SKM-1 treated with dmso at 0.1 percent for 144 hours (cell line): Measurements from ENCODE around the gene KRTAP10-1.

Experiments used
- DNase-seq: peaks from one replicate; lab custom pipeline; 2025; ENCODE audit not compliant: unreplicated experiment; lab: John Stamatoyannopoulos, UW

Gene KRTAP10-1

DNA sequence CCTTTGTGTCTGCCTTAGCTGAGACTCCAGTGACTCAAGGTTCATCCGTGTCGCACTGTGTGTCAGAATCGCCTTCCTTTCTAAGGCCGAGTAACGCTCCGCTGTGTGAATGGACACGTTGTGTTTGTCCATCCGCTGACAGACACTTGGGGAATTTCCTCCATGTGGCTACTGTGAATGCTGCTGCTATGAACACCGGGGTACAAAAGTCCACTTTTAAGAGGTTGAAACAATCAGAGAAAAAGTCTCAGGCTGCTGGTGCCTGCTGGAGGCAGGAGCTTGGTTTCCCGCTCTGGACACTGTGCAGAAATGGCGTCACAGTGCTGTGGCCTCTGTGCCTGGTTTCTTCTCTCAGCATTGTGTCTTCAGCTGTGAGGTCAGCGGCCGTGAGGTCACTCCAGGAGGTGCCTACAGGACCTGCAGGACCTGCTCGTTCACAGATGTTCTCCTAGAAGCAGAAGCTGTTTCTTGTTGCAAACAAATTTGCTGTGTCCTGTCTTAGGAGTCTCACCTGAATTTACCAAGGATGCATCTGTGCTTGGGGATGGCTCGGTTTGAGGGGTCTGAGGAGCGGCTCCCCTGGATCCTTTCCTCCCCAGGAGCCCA, 34.2 kb downstream of the KRTAP10-1 start:
- DNase-seq: no peak

DNA sequence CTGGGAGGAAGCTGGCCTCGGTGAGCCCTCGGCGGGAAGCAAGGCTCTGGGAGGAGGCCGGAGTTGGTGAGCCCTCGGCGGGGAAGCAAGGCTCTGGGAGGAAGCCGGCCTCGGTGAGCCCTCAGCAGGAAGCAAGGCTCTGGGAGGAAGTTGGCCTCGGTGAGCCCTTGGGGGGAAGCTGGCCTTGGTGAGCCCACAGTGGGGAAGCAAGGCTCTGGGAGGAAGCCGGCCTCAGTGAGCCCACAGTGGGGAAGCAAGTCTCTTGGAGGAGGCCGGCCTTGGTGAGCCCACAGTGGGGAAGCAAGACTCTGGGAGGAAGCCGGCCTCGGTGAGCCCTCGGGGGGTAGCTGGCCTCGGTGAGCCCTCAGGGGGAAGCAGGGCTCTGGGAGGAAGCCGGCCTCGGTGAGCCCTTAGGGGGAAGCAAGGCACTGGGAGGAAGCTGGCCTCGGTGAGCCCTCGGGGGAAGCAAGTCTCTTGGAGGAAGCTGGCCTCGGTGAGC, 36.0 kb downstream of the KRTAP10-1 start:
- DNase-seq: peak; percentile 94

DNA sequence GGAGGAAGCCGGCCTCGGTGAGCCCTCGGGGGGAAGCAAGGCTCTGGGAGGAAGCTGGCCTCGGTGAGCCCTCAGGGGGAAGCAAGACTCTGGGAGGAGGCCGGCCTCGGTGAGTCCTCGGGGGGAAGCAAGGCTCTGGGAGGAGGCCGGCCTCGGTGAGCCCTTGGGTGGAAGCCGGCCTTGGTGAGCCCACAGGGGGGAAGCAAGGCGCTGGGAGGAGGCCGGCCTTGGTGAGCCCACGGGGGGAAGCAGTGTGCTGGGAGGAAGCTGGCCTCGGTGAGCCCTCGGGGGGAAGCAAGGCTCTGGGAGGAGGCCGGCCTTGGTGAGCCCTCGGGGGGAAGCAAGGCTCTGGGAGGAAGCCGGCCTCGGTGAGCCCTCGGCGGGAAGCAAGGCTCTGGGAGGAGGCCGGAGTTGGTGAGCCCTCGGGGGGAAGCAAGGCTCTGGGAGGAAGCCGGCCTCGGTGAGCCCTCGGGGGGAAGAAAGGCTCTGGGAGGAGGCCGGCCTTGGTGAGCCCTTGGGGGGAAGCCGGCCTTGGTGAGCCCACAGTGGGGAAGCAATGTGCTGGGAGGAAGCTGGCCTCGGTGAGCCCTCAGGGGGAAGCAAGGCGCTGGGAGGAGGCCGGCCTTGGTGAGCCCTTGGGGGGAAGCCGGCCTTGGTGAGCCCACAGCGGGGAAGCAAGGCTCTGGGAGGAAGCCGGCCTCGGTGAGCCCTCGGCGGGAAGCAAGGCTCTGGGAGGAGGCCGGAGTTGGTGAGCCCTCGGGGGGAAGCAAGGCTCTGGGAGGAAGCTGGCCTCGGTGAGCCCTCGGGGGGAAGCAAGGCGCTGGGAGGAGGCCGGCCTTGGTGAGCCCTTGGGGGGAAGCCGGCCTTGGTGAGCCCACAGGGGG, 36.7 kb downstream of the KRTAP10-1 start:
- peak; percentile 12 for DNase-seq

DNA sequence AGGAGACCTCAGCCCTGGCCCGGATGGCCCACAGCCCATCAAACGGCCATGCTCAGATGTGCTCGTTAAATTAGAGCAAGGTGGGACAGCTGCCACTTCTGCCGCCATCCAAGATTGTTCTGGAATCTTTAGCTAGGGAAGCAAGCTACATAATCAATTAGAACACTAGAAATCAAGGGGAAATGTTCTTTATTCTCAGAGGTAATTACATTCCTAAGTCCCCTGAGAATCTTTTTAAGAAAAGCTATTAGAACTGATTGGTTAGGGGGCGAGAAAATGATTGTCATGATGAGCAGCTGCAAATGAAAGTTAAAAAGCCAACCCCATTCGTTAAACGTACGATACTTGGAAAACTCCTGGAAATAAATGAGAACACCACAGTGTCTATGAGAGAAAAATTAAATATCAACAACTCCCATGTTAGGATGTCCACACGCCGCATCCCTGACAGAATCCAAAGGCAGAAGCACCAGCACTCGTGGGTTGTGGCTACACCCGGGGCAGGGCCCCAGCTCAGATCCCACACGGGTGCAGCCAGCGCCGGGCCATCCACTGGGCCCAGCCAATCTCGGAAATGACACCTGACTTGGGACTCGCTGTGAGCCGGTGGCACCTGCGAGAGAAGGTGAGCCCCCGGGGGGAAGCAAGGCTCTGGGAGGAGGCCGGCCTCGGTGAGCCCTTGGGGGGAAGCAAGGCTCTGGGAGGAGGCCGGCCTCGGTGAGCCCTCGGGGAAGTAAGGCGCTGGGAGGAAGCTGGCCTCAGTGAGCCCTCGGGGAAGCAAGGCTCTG, 37.6 kb downstream of the KRTAP10-1 start:
- DNase-seq: no peak

DNA sequence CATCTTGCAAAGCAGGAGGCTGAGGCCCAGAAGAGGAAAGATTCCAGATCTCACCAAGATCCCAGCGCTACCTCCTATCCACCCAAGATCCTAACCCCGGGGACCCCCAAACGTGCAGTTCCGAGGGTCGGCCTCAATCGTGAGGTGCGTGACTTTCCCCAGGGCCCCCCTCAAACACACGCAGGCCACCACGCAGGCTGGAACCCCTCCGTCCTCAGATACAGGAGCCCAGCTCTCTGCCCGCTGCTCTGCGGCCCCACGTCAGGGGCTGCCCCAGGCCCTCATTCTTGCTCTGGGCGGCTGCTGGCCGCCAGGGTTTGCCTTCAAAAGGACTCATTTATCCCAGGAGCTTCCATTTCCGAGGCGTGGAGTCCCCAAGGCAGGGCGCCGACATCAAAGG, 39.9 kb downstream of the KRTAP10-1 start:
- no peak for DNase-seq

DNA sequence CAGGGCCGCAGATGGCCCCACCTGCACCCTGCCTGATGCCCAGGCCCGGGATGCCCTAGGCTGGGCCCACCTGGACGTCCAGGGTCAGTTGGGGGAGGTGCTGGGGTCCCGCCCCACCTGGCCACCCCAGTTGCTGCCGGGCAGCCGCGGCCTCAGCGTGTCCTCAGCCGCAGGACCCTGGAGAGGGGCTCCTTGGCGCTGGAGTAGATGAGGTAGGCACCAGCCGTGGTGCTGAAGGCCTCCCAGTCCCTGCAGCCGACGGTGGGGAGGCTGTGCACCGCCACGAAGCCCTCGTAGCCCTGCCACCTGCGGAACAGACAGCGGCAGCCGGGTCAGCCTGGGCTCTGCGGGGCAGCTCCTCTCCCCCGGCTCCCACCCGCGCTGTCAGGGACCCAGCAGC, 40.4 kb downstream of the KRTAP10-1 start:
- DNase-seq: no peak

DNA sequence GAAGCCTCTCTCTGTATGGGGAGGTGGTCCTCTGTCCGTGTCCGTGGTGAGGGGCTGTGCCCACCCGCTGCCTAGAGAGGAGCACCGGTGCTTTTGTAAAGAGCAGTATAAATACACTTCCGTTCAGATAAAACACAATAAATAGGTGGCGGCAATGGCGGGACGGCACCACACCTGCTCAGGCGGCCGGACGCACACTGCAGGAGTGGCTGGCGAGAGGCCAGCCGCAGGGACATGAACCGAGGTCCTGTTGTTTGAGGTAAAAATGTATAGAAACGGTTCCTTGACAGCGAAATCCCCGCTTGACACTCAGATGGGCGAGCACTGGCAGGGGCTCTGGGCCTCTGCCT, 40.8 kb downstream of the KRTAP10-1 start:
- no peak for DNase-seq

DNA sequence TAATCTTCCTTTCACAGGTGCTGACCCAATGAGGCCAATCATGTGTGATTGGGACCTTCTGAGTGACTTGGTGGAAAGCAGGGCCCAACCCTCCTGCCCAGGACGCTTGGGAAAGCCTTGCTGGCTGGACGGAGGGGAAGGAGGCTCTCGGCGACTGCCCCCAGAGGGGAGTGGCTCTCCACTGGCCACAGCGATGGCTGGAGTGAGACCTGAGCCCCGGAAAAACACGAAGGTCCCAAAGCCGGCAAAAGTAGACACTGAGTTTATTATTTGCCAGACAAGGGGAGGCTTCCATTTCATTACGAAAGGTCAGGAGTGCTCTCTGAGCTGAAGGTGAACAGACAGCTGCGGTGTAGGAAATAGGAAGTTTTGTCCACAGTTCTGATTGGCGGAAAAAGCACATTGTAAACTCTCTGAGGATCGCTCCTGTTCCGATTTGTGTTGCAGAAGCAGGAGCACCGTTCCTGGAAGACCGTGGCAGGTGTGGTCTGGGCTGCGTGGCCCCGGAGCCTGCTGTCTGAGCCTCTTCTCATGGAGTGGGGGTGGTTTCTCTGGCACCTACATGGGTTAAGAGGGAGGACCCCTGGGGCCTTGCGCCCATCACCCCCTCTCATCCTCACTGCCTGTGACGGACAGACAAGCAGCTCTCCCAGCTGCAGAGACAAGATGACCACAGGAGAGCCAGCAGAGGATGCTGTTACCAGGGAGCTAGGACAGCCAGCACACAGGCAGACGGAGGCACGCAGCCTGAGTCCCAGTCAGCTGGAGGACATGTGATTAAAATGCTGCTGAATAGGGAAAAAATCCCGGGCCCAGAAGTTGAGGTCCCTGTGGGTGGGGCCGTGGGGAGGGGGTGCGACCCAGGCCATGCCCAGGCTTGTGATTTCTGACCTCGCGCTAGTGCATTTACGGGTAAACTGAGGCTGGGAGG, 41.5 kb downstream of the KRTAP10-1 start:
- DNase-seq: no peak

DNA sequence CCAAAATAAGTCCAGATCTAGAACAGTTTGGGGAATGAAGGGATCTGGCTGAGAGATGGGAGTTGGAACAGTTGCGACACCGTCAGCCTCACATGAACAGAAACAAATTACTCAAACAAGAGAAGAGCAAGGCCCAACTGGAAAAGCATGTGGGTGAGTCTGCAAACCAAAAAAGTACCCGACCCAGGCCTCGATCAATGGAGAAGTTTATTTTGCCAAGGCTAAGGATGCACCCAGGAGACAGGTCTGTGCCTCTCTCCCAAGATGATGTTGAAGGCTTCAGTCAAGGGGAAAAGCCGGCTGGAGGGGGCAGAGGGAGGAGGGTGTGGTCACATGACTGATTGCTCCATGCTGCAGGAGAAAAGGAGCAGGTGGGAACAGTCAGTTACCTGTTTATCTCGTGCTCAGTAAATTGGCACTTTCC, 42.3 kb downstream of the KRTAP10-1 start:
- DNase-seq: no peak

DNA sequence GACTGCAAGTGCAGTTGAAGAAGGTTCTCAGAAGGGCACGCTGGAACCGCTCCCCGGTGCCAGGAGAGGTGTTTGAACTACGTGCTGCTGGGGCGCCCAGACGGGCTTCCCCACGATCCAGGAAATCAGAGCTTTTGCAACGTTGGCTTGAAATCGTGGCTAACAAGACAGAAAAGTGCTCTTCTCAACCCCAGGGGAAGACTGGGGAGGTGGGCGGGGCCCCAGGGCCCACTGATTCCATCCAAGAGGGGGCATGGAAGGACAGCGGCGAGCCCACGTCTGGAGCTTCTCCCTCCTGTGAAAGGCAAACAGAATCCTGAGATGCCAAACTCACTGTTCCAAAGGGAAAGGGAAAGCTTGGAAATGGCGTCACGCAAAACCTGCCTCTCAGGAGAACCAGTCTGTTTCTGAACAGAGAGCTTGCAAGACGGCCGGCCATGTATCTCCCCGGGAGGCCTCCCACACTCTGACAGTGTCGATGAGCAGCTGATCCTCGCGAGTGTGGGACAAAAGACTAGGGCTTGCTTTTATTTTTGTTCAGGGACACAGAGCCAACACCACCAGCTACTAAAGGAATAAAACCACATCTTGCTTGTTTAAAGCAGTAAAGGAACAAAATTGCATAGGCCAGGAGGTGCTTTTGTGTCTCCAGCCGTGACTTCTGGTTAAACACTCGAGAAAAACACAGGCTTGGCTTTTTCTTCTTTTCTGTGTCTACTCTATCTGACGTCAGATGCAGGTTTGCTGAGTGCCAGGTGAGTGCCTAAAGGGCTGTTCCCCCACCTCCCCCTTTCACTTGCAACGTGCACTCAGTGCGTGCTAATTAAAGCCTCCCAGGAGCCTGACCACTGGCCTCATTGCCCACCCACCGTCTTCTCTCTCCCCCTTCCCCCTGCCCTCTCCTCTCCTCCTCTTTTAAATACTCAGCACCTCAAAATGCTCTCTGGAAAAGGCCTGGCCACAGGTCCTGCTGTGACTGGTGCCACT, 43.1 kb downstream of the KRTAP10-1 start:
- DNase-seq: no peak

DNA sequence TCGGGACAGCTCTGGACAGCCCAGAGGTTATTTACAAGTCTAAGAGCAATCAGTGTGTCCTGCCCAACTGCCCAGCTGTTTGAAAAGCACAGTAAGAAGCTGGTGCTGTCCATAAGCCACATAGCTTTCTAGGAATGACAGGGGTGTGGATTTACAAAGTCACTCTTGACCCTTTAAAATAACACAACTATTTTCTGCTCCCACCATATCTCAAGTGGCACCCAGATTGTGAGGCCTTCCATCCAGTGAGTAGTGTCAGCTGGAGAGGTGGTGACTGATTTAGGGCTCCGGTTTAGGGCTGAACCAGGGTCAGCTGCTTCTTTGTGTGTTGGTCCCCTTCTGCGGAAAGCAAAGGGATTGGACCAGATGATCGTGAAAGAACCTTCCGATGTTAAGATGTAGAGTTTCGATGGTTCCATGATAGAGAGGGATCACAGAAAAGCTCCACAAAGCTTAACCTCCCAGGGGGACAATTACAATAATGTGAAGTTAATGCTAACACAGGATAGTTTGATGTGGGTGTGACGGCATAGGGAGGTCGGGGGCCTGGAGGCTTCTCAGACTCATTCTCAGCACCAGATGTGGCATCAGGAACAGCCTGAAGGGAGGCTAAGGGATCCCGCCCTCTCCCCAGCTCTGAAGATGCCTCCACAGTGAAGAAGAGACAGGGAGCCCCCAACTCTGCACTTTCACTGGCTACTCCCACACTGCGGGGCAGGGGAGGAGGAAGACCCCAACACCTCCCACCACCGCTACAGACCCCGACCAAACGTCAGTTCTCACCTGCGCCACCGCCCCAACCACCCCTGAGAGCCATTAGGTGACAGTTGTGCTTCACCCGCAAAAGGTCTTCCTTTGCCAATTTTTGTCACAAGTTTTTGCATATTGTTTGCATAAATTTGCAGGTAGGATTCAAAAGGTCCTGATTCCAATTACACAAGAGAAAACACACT, 44.1 kb downstream of the KRTAP10-1 start:
- DNase-seq: no peak

DNA sequence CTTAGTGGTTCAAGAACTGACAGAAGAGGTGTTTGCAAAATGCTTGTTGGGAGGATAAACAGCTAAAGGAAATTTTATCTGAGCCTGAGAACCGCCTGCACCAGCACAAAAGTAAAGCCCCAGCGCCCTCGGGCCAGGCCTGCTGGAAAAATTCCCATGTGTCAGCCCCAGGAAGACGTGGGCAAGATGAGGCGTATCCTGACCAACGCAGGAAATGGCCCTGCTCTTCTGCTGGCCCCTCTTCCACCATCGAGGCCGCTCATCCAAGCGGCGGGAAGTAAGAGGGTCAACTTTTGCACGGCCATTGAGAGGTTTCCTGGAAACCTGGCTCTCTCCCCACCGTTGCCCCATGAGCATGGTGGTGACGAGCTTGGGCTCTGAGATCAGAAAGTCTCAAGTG, 45.0 kb downstream of the KRTAP10-1 start:
- no peak for DNase-seq

DNA sequence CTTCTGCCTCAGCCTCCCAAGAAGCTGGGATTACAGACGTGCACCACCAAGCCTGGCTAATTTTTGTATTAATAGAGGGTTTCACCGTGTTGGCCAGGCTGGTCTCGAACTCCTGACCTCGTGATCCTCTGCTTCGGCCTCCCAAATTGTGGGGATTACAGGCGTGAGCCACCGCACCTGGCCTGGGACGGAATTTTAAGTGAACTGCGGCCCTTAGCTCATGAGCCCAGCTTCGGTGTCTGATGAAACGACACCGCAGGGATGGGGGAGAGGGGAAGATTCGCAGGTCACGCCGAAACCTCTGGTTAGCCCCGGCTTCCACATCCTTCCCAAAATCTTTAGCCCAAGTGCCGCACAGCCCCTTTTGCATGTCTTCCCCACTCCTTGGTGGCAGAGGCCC, 45.6 kb downstream of the KRTAP10-1 start:
- no peak for DNase-seq

DNA sequence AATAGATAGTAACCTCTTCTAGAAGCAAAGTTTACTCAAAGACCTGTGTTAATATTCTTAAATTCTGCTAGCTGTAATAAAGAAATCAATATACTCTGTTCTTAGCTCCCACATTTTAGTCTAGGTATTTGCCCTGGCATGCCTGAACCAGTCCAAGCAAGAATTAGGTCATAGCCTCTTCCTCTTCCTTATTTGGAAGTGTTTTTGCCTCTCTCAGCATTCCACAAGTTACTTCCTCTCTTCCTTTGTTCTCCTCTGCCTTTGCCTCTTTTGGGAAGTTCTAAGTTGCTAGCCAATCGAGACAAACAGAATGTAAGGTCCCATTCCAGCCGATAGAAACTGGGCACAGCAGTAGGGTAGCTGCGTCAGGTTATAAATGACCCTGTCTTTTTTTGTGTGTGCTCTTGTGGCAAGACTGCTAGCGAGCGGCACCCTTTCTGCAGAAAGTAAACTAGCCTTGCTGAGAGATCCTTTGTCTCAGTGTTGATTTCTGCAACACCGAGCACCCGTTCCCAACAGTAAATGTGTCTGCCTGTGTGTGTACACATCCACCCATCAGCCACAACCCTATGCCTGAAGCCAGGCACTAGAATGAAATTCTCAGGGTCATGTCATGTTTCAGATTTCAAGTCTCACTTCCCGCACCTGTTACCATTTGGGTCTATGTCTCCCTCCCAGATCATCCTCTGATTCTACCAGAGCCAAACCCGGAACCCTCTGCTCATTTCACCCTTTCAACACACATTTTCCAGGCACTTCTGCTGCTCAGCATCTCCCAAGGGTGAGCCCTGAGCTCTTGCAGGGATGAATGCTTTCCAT, 47.2 kb downstream of the KRTAP10-1 start:
- DNase-seq: peak; percentile 32

DNA sequence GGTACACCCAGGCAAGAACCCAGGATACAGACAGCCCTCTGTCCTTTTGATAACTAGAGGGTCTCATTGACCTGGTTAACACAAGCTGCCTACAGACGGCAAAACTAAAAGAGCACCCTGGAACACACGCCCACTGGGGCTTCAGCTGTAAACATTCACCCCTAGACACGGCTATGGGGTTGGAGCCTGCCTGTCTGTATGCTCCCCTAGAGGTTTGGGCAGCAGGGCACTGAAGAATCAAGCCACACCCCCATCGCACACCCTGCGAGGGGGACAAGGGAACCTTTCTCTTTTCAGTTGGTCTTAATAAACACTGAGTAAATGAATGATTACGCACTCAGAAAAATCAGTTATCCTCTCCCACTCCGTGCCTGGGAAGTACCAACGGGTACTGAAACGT, 49.2 kb downstream of the KRTAP10-1 start:
- DNase-seq: no peak

DNA sequence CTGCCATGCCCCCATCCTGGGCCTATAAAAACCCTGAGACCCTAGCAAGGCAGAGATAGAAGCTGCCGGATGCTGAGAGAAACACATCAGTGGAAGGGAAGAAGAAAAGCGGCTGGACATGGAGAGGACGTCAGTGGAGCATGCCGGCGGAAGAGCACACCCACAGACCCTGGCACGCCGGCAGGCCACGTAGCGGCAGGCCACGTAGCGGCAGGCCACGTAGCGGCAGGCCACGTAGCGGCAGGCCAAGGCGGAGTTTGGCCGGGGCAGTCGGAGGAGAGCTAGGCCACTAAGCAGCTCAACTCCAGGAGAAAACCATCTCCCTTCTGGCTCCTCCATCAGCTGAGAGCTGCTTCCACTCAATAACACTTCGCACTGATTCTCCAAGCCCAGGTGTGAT, 49.6 kb downstream of the KRTAP10-1 start:
- no peak for DNase-seq

DNA sequence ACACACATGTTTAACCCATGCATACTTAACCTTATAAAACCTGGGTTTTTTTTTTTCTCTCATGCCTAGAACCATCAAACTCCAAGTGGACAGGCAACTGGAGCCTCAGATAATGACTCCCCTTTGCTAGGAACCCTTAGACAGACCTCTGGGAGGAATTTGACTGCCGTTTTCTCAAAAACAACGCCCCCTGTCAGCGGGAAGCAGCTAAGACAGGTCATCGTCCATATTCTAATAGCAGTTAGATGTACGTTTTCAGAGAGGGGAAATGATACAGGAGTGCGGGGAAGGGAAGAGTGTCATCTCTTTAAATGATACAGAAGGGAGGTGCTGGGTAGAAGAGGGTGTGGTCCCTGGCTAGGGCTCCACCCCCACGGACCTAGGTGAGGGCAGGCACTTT, 50.0 kb downstream of the KRTAP10-1 start:
- DNase-seq: no peak
